ENCODE data around the gene SOSTDC1.

- TF ChIP-seq POLR2AphosphoS5 (IDR thresholded peaks at IDR 0.05; ENCODE audit: low read depth, low read length) (no peak), POLR2A (IDR thresholded peaks at IDR 0.05; ENCODE audit: low read depth, low read length) (no peak)
Observed at GRCh38 chr7:16491148-16491547, 25.6 kb upstream of the SOSTDC1 start.

Measured in GM12892 (cell line).